H1 (cell line): ENCODE results near the gene NBAS. TPM values are rescaled to one million over a fixed set of nuclear protein-coding genes. Genes with fewer than 3 reads are reported as not detected.

Experiments used
- CTCF ChIA-PET: fragments of 300-600 bp; sonication (Branson Sonifier 250); formaldehyde crosslinking; loops from one replicate; lab custom pipeline; 2021; ENCODE audit not compliant: partially characterized antibody; lab: Charles Lee
- POLR2A ChIA-PET: fragments of 300-600 bp; sonication (Branson Sonifier 250); formaldehyde crosslinking; loops from one replicate; lab custom pipeline; 2021; ENCODE audit warnings: inconsistent platforms; ENCODE audit not compliant: partially characterized antibody; lab: Charles Lee
- DNase-seq, 2 experiments: peaks; one replicate each; pipeline versions ENCODE4 v3.0.0 to v3.0.0-alpha.2; 2010 to 2022; ENCODE audit warnings: low spot score in 2 of 2, low read depth in 1 of 2, mixed read lengths in 1 of 2
- FAIRE-seq: peaks from 2 replicates; lab custom pipeline; 2011; peaks lifted over from hg19 to GRCh38; lab: Jason Lieb, UNC
- H2AFZ ChIP-seq: 2 replicates; pipeline ENCODE4 v1.8.1; 2012; ENCODE audit warnings: low read length, inconsistent platforms
- H2AK5ac ChIP-seq: 2 replicates; pipeline ENCODE4 v1.6.1; 2013; ENCODE audit warnings: low read depth, low read length
- H2BK120ac ChIP-seq: replicated peaks from 2 replicates; pipeline ENCODE3; 2013; ENCODE audit warnings: low read depth, low read length, inconsistent platforms
- H2BK12ac ChIP-seq: 2 replicates; pipeline ENCODE4 v1.6.1; 2013; ENCODE audit warnings: low read depth, low read length
- H2BK15ac ChIP-seq: 2 replicates; pipeline ENCODE4 v1.6.1; 2013; ENCODE audit warnings: low read length
- H2BK20ac ChIP-seq: 2 replicates; pipeline ENCODE4 v1.6.1; 2013; ENCODE audit warnings: low read length
- H2BK5ac ChIP-seq: 2 replicates; pipeline ENCODE4 v1.6.1; 2013; ENCODE audit warnings: low read depth, low read length
- H3K14ac ChIP-seq: 2 replicates; pipeline ENCODE4 v1.6.1; 2013; ENCODE audit warnings: inconsistent platforms; ENCODE audit not compliant: insufficient read length
- H3K18ac ChIP-seq: 2 replicates; pipeline ENCODE4 v1.6.1; 2013; ENCODE audit warnings: low read length; ENCODE audit errors: extremely low read depth
- H3K23ac ChIP-seq: 2 replicates; pipeline ENCODE4 v1.6.1; 2013; ENCODE audit warnings: inconsistent platforms; ENCODE audit not compliant: insufficient read length
- H3K23me2 ChIP-seq: 2 replicates; pipeline ENCODE4 v1.6.1; 2013; ENCODE audit warnings: low read depth, low read length
- H3K27ac ChIP-seq: 2 replicates; pipeline ENCODE4 v1.6.1; 2011; ENCODE audit warnings: low read depth, low read length, inconsistent platforms
- H3K27me3 ChIP-seq, 4 experiments: replicated peaks in 1 of 4; 1 replicate in 1 of 4; 2 replicates in 3 of 4; pipeline versions ENCODE4 v1.6.1 to v1.8.1; 2011 to 2013; ENCODE audit warnings: low read length in 3 of 4, mild to moderate bottlenecking in 3 of 4, inconsistent platforms in 2 of 4, mixed read lengths in 2 of 4, moderate library complexity in 1 of 4; ENCODE audit not compliant: control insufficient read depth in 3 of 4, insufficient read depth in 3 of 4; ENCODE audit errors: extremely low read depth in 1 of 4
- H3K36me3 ChIP-seq, 4 experiments: 2 replicates each; pipeline versions ENCODE4 v1.6.1 to v1.8.1; 2011 to 2013; ENCODE audit warnings: mild to moderate bottlenecking in 4 of 4, low read length in 3 of 4, moderate library complexity in 2 of 4, control low read depth in 1 of 4, inconsistent platforms in 1 of 4; ENCODE audit not compliant: insufficient read depth in 4 of 4, control insufficient read depth in 2 of 4
- H3K4ac ChIP-seq: replicated peaks from 2 replicates; pipeline ENCODE3; 2013; ENCODE audit warnings: low read length, low read depth, mixed read lengths, inconsistent platforms; ENCODE audit not compliant: insufficient read length
- H3K4me1 ChIP-seq, 4 experiments: replicated peaks in 1 of 4; 1 replicate in 1 of 4; 2 replicates in 3 of 4; pipeline versions ENCODE4 v1.6.1 to v1.8.1; 2011 to 2013; ENCODE audit warnings: low read length in 3 of 4, inconsistent platforms in 2 of 4, mixed read lengths in 1 of 4; ENCODE audit not compliant: insufficient read depth in 4 of 4, control insufficient read depth in 3 of 4
- H3K4me2 ChIP-seq, 2 experiments: 2 replicates each; pipeline versions ENCODE4 v1.6.1 to v1.8.1; 2011 to 2013; ENCODE audit warnings: low read depth in 2 of 2, low read length in 2 of 2, control low read depth in 1 of 2, inconsistent platforms in 1 of 2, mild to moderate bottlenecking in 1 of 2; ENCODE audit not compliant: insufficient read depth in 1 of 2
- H3K4me3 ChIP-seq, 4 experiments: fragments of 200-600, 300-600 bp in 1 of 4; sonication (generic), shearing (Covaris generic), sonication (Bioruptor Twin) in 1 of 4; 2 replicates each; pipeline versions ENCODE4 v1.5.1 to v1.8.1; 2011 to 2016; ENCODE audit warnings: low read length in 4 of 4, low read depth in 3 of 4, control low read depth in 2 of 4, inconsistent platforms in 2 of 4, mild to moderate bottlenecking in 2 of 4, mixed read lengths in 1 of 4, moderate library complexity in 1 of 4; ENCODE audit not compliant: insufficient read depth in 2 of 4; ENCODE audit errors: extremely low read depth in 1 of 4
- H3K56ac ChIP-seq: replicated peaks from 2 replicates; pipeline ENCODE3; 2013; ENCODE audit warnings: low read depth, mild to moderate bottlenecking, mixed read lengths, low read length, inconsistent platforms; ENCODE audit not compliant: insufficient read length
- H3K79me1 ChIP-seq: 2 replicates; pipeline ENCODE4 v1.6.1; 2013; ENCODE audit warnings: low read depth, low read length, control low read depth
- H3K79me2 ChIP-seq, 2 experiments: 2 replicates each; pipeline versions ENCODE4 v1.6.1 to v1.8.1; 2012 to 2013; ENCODE audit warnings: low read length in 2 of 2, mild to moderate bottlenecking in 2 of 2, inconsistent platforms in 1 of 2; ENCODE audit not compliant: insufficient read depth in 2 of 2, control insufficient read depth in 1 of 2
- H3K9ac ChIP-seq, 4 experiments: replicated peaks in 1 of 4; 1 replicate in 1 of 4; 2 replicates in 3 of 4; pipeline versions ENCODE4 v1.6.1 to v1.8.1; 2011 to 2013; ENCODE audit warnings: low read depth in 3 of 4, low read length in 3 of 4, control low read depth in 2 of 4, mild to moderate bottlenecking in 2 of 4, moderate library complexity in 2 of 4, inconsistent platforms in 1 of 4; ENCODE audit errors: extremely low read depth in 1 of 4
- H3K9me3 ChIP-seq, 2 experiments: 2 replicates each; pipeline versions ENCODE4 v1.6.1 to v1.8.1; 2012 to 2013; ENCODE audit warnings: mild to moderate bottlenecking in 2 of 2, moderate library complexity in 2 of 2, control low read depth in 1 of 2, inconsistent platforms in 1 of 2, low read depth in 1 of 2, low read length in 1 of 2, mixed read lengths in 1 of 2; ENCODE audit not compliant: insufficient read depth in 2 of 2
- H4K20me1 ChIP-seq, 2 experiments: replicated peaks in 1 of 2; 2 replicates each; pipeline versions ENCODE3 to v1.8.1; 2011 to 2013; ENCODE audit warnings: inconsistent platforms in 2 of 2, low read length in 2 of 2, mild to moderate bottlenecking in 1 of 2; ENCODE audit not compliant: insufficient read depth in 2 of 2, control insufficient read depth in 1 of 2
- H4K5ac ChIP-seq: 2 replicates; pipeline ENCODE4 v1.6.1; 2013; ENCODE audit warnings: low read length, low read depth, mixed read lengths, inconsistent platforms; ENCODE audit not compliant: insufficient read length
- H4K8ac ChIP-seq: 2 replicates; pipeline ENCODE4 v1.8.0; 2013; ENCODE audit warnings: mild to moderate bottlenecking, moderate library complexity, low read length, inconsistent platforms; ENCODE audit not compliant: insufficient read depth; ENCODE audit errors: extremely low read depth
- H4K91ac ChIP-seq: replicated peaks from 2 replicates; pipeline ENCODE3; 2013; ENCODE audit warnings: low read length, mixed read lengths, inconsistent platforms; ENCODE audit not compliant: insufficient read length
- CBX8 ChIP-seq: fragments of 300-800, 300-1000 bp; sonication (generic); IDR thresholded peaks from 2 replicates; pipeline ENCODE4 v1.7.1; 2016; ENCODE audit warnings: low read depth, low read length, borderline replicate concordance
- CREB1 ChIP-seq: IDR thresholded peaks from 2 replicates; pipeline ENCODE4 v1.6.1; 2012; ENCODE audit warnings: inconsistent platforms
- E2F6 ChIP-seq: IDR thresholded peaks from 2 replicates; pipeline ENCODE4 v1.6.1; 2012; ENCODE audit warnings: inconsistent platforms
- EGR1 ChIP-seq: IDR thresholded peaks from 2 replicates; pipeline ENCODE4 v1.6.1; 2011; ENCODE audit warnings: low read depth, low read length, borderline replicate concordance
- GABPA ChIP-seq: IDR thresholded peaks from 2 replicates; pipeline ENCODE4 v1.6.1; 2011; ENCODE audit warnings: mild to moderate bottlenecking, low read length, moderate library complexity, borderline replicate concordance; ENCODE audit not compliant: insufficient read depth
- POU5F1 ChIP-seq: IDR thresholded peaks from 2 replicates; pipeline ENCODE4 v1.6.1; 2011; ENCODE audit warnings: low read depth, mild to moderate bottlenecking, low read length, moderate library complexity
- RNF2 ChIP-seq: fragments of 200-900, 300-1000 bp; sonication (generic); IDR thresholded peaks from 2 replicates; pipeline ENCODE4 v1.7.1; 2016; ENCODE audit warnings: borderline replicate concordance, low read depth, mild to moderate bottlenecking, antibody characterized with exemption, low read length; ENCODE audit not compliant: poor library complexity, severe bottlenecking; ENCODE audit errors: missing control alignments
- SAP30 ChIP-seq: fragments of 300-600 bp; sonication (generic); IDR thresholded peaks from 2 replicates; pipeline ENCODE4 v1.7.1; 2012; ENCODE audit warnings: low read length, moderate library complexity, mild to moderate bottlenecking, inconsistent platforms; ENCODE audit not compliant: insufficient read depth, insufficient replicate concordance
- YY1 ChIP-seq: IDR thresholded peaks from 2 replicates; pipeline ENCODE4 v1.6.1; 2011; ENCODE audit warnings: low read depth, mild to moderate bottlenecking, low read length
- WGBS, 2 experiments: shearing (Covaris generic) in 1 of 2; methylation state at CpG; one replicate each; pipeline versions ENCODE4 v1.1.6 to v1.1.7; 2013 to 2015; ENCODE audit warnings: low lambda C conversion rate in 2 of 2, mixed read lengths in 2 of 2, inconsistent platforms in 1 of 2, low coverage in 1 of 2, missing lambda C conversion rate in 1 of 2; ENCODE audit not compliant: insufficient replicate concordance in 2 of 2, insufficient coverage in 1 of 2, insufficient read length in 1 of 2; ENCODE audit errors: extremely low coverage in 1 of 2, missing lambda C conversion rate in 1 of 2; 5-methylcytosine and 5-hydroxymethylcytosine counted together
- polyA plus RNA-seq, 7 experiments: library from polyadenylated mRNA; depleted of rRNA in 3 of 7; stranded (reverse) in 5 of 7; unstranded in 2 of 7; fragments of >200 nt in 5 of 7; fragments of 200-250 nt in 2 of 7; gene quantifications; 1 replicate in 5 of 7; 2 replicates in 1 of 7; 4 replicates in 1 of 7; pipeline versions ENCODE4 v1.2.1 to v1.2.3, GENCODE V29; 2011 to 2013; ENCODE audit warnings: missing spikeins in 2 of 7, mixed read lengths in 2 of 7
- total RNA-seq: library from RNA; stranded (reverse); fragmentation: NEBNext Ultra II Directional; extraction: Animal tissue kit (Norgen Biotek cat#: 25700); gene quantifications from 2 replicates; pipeline ENCODE4 v1.2.1, GENCODE V29; 2021
- TF ChIP-seq, protein P1 (sequence below): IDR thresholded peaks from 2 replicates; pipeline ENCODE4 v1.6.1; 2011; ENCODE audit warnings: low read length, improper control_type of control experiment

The NBAS gene
- total and polyA plus RNA-seq, 2 of the 8 experiments (the other 6 are each of a cell fraction or from before 2014, with no cell fraction given): 19.6 to 34.8 TPM

GRCh38 chr2:15457868-15458267, 103.3 kb downstream of the NBAS start:
- CTCF ChIA-PET: no interaction called here
- TF ChIP-seq EGR1 (no peak), RNF2 (no peak), POU5F1 (no peak), SAP30 (no peak), CREB1 (no peak), CBX8 (no peak), GABPA (no peak), YY1 (no peak), E2F6 (no peak)
- TF ChIP-seq, protein P1, sequence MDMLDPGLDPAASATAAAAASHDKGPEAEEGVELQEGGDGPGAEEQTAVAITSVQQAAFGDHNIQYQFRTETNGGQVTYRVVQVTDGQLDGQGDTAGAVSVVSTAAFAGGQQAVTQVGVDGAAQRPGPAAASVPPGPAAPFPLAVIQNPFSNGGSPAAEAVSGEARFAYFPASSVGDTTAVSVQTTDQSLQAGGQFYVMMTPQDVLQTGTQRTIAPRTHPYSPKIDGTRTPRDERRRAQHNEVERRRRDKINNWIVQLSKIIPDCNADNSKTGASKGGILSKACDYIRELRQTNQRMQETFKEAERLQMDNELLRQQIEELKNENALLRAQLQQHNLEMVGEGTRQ: no peak

More at GRCh38 chr2:15457868-15458267, 103.3 kb downstream of the NBAS start:
- Histone ChIP-seq H3K23me2 (no peaks in the 10 kb centered on the region), H2BK5ac (no peak overlapping the region), H3K79me1 (no peaks in the 10 kb centered on the region), H4K91ac (no peak overlapping the region), H3K27ac (no peak overlapping the region), H2AK5ac (no peak overlapping the region), H2BK120ac (no peak overlapping the region), H3K36me3 (peaks cover 0 to 3% (median 0%) of the 10 kb centered on the region in 4 experiments; a peak in 3 of 8 replicates), H3K4ac (no peak overlapping the region), H3K4me2 (no peak overlapping the region), H2BK15ac (no peak overlapping the region), H4K5ac (no peak overlapping the region), H4K20me1 (no peaks in the 10 kb centered on the region), H2AFZ (no peak overlapping the region), H3K14ac (no peak overlapping the region), H3K4me1 (no peaks in the 10 kb centered on the region), H3K27me3 (no peaks in the 10 kb centered on the region), H4K8ac (no peak overlapping the region), H3K9me3 (no peaks in the 10 kb centered on the region), H3K4me3 (no peak overlapping the region), H3K56ac (no peak overlapping the region), H3K18ac (no peak overlapping the region), H2BK20ac (no peak overlapping the region), H3K79me2 (no peaks in the 10 kb centered on the region), H3K9ac (no peak overlapping the region), H3K23ac (no peak overlapping the region), H2BK12ac (no peak overlapping the region)
- POLR2A ChIA-PET: no interaction called here
- 72% methylated on average over 5 of the region's 5 CpGs; no CpG with 5 or more reads in 1 of the 2 experiments for WGBS, 2 experiments
- FAIRE-seq (no peak), DNase-seq (no peak)
